Trophoblast cell (in vitro differentiated cells and primary cell): ENCODE measurements around the gene PRKCE.

ENCODE experiments used
- DNase-seq, 2 donors: peaks; one replicate each; pipeline ENCODE4 v3.0.0-alpha.2; 2016
- H2AFZ ChIP-seq: 2 replicates; pipeline ENCODE4 v1.6.1; 2013; ENCODE audit warnings: low read length, moderate library complexity, mild to moderate bottlenecking; ENCODE audit not compliant: insufficient read depth, poor library complexity
- H2AK5ac ChIP-seq: 2 replicates; pipeline ENCODE4 v1.6.1; 2013; ENCODE audit warnings: mild to moderate bottlenecking, low read length
- H2BK120ac ChIP-seq: 2 replicates; pipeline ENCODE4 v1.6.1; 2013; ENCODE audit warnings: low read length, mild to moderate bottlenecking, moderate library complexity; ENCODE audit not compliant: insufficient read depth, poor library complexity
- H2BK12ac ChIP-seq: 2 replicates; pipeline ENCODE4 v1.6.1; 2013; ENCODE audit warnings: mild to moderate bottlenecking, low read length, moderate library complexity
- H2BK5ac ChIP-seq: 2 replicates; pipeline ENCODE4 v1.6.1; 2013; ENCODE audit warnings: low read length, low read depth, moderate library complexity, mild to moderate bottlenecking; ENCODE audit not compliant: poor library complexity
- H3K14ac ChIP-seq: 2 replicates; pipeline ENCODE4 v1.6.1; 2013; ENCODE audit warnings: mild to moderate bottlenecking, low read length
- H3K18ac ChIP-seq: 2 replicates; pipeline ENCODE4 v1.6.1; 2013; ENCODE audit warnings: mild to moderate bottlenecking, low read length
- H3K23ac ChIP-seq: 2 replicates; pipeline ENCODE4 v1.6.1; 2013; ENCODE audit warnings: low read length
- H3K27ac ChIP-seq: 2 replicates; pipeline ENCODE4 v1.5.1; 2013; ENCODE audit warnings: low read depth, mild to moderate bottlenecking, inconsistent platforms, low read length, moderate library complexity
- H3K27me3 ChIP-seq: 2 replicates; pipeline ENCODE4 v1.6.1; 2013; ENCODE audit warnings: inconsistent platforms, mild to moderate bottlenecking, low read length, moderate library complexity; ENCODE audit not compliant: insufficient read depth
- H3K36me3 ChIP-seq, 2 experiments: 1 replicate in 1 of 2; 2 replicates in 1 of 2; pipeline ENCODE4 v1.6.1; 2013; ENCODE audit warnings: low read length in 2 of 2, mild to moderate bottlenecking in 2 of 2, moderate library complexity in 1 of 2; ENCODE audit not compliant: insufficient read depth in 2 of 2, control insufficient read depth in 1 of 2
- H3K4ac ChIP-seq: 2 replicates; pipeline ENCODE4 v1.6.1; 2013; ENCODE audit warnings: low read depth, mild to moderate bottlenecking, low read length, moderate library complexity
- H3K4me1 ChIP-seq, 2 experiments: 1 replicate in 1 of 2; 2 replicates in 1 of 2; pipeline ENCODE4 v1.6.1; 2013; ENCODE audit warnings: low read length in 2 of 2, mild to moderate bottlenecking in 2 of 2, moderate library complexity in 1 of 2; ENCODE audit not compliant: insufficient read depth in 2 of 2, control insufficient read depth in 1 of 2
- H3K4me2 ChIP-seq: 2 replicates; pipeline ENCODE4 v1.6.1; 2013; ENCODE audit warnings: inconsistent platforms, mild to moderate bottlenecking, low read length, moderate library complexity
- H3K4me3 ChIP-seq: 2 replicates; pipeline ENCODE4 v1.5.1; 2013; ENCODE audit warnings: mild to moderate bottlenecking, low read depth, low read length, inconsistent platforms
- H3K79me1 ChIP-seq: one replicate; pipeline ENCODE4 v1.6.1; 2013; ENCODE audit warnings: low read length
- H3K79me2 ChIP-seq: 2 replicates; pipeline ENCODE4 v1.6.1; 2013; ENCODE audit warnings: low read length, mild to moderate bottlenecking; ENCODE audit not compliant: control insufficient read depth, insufficient read depth, poor library complexity
- H3K9ac ChIP-seq: 2 replicates; pipeline ENCODE4 v1.6.1; 2013; ENCODE audit warnings: mild to moderate bottlenecking, low read length
- H3K9me3 ChIP-seq: 2 replicates; pipeline ENCODE4 v1.6.1; 2013; ENCODE audit warnings: low read depth, mild to moderate bottlenecking, control low read depth, inconsistent platforms, low read length; ENCODE audit not compliant: insufficient read depth
- H4K12ac ChIP-seq: 2 replicates; pipeline ENCODE4 v1.6.1; 2013; ENCODE audit warnings: low read depth, mild to moderate bottlenecking, low read length, moderate library complexity
- H4K8ac ChIP-seq: 2 replicates; pipeline ENCODE4 v1.6.1; 2013; ENCODE audit warnings: low read depth, mild to moderate bottlenecking, low read length, moderate library complexity
- H4K91ac ChIP-seq: one replicate; pipeline ENCODE4 v1.6.1; 2013; ENCODE audit warnings: low read depth, mild to moderate bottlenecking, low read length, moderate library complexity
- WGBS: extraction: QIAGEN DNeasy Blood & Tissue Kit; methylation state at CpG from one replicate; pipeline ENCODE4 v1.1.7; 2013; ENCODE audit warnings: missing lambda C conversion rate; ENCODE audit not compliant: insufficient read length, insufficient coverage; ENCODE audit errors: extremely low coverage; 5-methylcytosine and 5-hydroxymethylcytosine counted together

PRKCE gene

DNA sequence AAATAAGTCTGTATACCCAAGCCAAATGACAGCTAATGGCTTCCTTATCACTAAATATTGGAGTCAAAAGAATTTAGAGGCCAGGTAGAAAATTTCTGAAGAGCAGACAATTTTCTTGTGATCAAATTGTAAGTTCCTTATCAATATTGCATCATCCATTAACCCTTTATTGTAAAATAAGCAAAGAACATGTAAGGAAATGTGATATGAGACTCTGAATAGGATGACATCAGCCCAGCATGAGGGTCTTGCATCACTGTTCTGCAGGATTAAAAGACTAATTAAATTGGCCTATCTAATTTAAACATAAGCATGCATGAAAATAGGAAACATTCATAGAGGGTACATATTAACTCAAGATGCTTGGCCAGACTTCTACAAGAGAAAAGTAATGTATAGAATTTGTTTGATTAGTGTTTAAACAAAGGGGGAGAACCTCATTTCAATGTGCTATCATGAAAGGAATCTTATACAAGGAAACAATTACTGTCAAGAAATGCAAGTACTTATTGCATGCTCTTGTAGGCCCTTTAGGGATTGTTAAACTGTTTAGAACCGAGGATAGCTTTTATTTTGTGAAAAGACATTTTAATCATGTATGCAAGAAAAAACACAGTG lies 302.9 kb downstream of the PRKCE start:
- no peaks in the 10 kb centered on the region for H3K9me3 ChIP-seq
- no CpG with 5 or more reads among the region's 1 CpG for WGBS

GRCh38 chr2:45957533-45958227 lies 306.2 kb downstream of the PRKCE start:
- H3K36me3 ChIP-seq: no peaks in the 10 kb centered on the region
- WGBS: no CpG with 5 or more reads among the region's 4 CpGs
- H3K9me3 ChIP-seq: no peaks in the 10 kb centered on the region
- H3K14ac ChIP-seq: no peak overlapping the region
- H2AK5ac ChIP-seq: no peak overlapping the region
- H3K27me3 ChIP-seq: no peaks in the 10 kb centered on the region
- no peak overlapping the region for H3K27ac ChIP-seq
- H4K8ac ChIP-seq: no peak overlapping the region
- H3K23ac ChIP-seq: no peak overlapping the region
- H3K4me3 ChIP-seq: no peak overlapping the region
- no peak overlapping the region for H2BK120ac ChIP-seq
- H4K12ac ChIP-seq: no peak overlapping the region
- H2AFZ ChIP-seq: no peak overlapping the region
- H4K91ac ChIP-seq: no peak overlapping the region
- no peak overlapping the region for H3K4me2 ChIP-seq
- no peak overlapping the region for H2BK5ac ChIP-seq
- H3K4me1 ChIP-seq: no peaks in the 10 kb centered on the region
- DNase-seq: no peak
- no peak overlapping the region for H3K4ac ChIP-seq
- H3K79me1 ChIP-seq: no peaks in the 10 kb centered on the region
- H3K79me2 ChIP-seq: no peaks in the 10 kb centered on the region
- H3K18ac ChIP-seq: no peak overlapping the region
- no peak overlapping the region for H3K9ac ChIP-seq
- no peak overlapping the region for H2BK12ac ChIP-seq

More for the DNA sequence above, 302.9 kb downstream of the PRKCE start:
- H2AFZ ChIP-seq: no peak overlapping the region
- no peaks in the 10 kb centered on the region for H3K79me2 ChIP-seq
- H3K4me1 ChIP-seq: no peaks in the 10 kb centered on the region
- H3K79me1 ChIP-seq: no peaks in the 10 kb centered on the region
- no peak overlapping the region for H2BK12ac ChIP-seq
- no peaks in the 10 kb centered on the region for H3K27me3 ChIP-seq
- H3K18ac ChIP-seq: no peak overlapping the region
- H3K23ac ChIP-seq: no peak overlapping the region
- H2AK5ac ChIP-seq: no peak overlapping the region
- H3K36me3 ChIP-seq: no peaks in the 10 kb centered on the region
- no peak overlapping the region for H3K4me2 ChIP-seq
- no peak overlapping the region for H4K8ac ChIP-seq
- H2BK120ac ChIP-seq: no peak overlapping the region
- no peak overlapping the region for H4K12ac ChIP-seq
- H3K9ac ChIP-seq: no peak overlapping the region
- no peak overlapping the region for H2BK5ac ChIP-seq
- no peak overlapping the region for H3K27ac ChIP-seq
- no peak for DNase-seq
- H3K14ac ChIP-seq: no peak overlapping the region
- H3K4me3 ChIP-seq: no peak overlapping the region
- no peak overlapping the region for H4K91ac ChIP-seq
- H3K4ac ChIP-seq: no peak overlapping the region

GRCh38 chr2:45960057-45960863 lies 308.8 kb downstream of the PRKCE start:
- Histone ChIP-seq H3K27me3 (no peaks in the 10 kb centered on the region), H3K36me3 (no peaks in the 10 kb centered on the region), H2BK120ac (no peak overlapping the region), H3K4me2 (no peak overlapping the region), H3K4me3 (no peak overlapping the region), H3K9me3 (no peaks in the 10 kb centered on the region), H3K27ac (no peak overlapping the region), H3K79me2 (no peaks in the 10 kb centered on the region), H3K14ac (no peak overlapping the region), H3K18ac (no peak overlapping the region), H2AFZ (no peak overlapping the region), H3K4ac (no peak overlapping the region), H4K12ac (no peak overlapping the region), H2BK5ac (no peak overlapping the region), H3K23ac (no peak overlapping the region), H2BK12ac (no peak overlapping the region), H4K8ac (no peak overlapping the region), H3K79me1 (no peaks in the 10 kb centered on the region), H2AK5ac (no peak overlapping the region), H3K4me1 (no peaks in the 10 kb centered on the region), H4K91ac (no peak overlapping the region), H3K9ac (no peak overlapping the region)
- no peak for DNase-seq
- WGBS: no CpG with 5 or more reads among the region's 8 CpGs

- Histone ChIP-seq H3K79me1 (no peaks in the 10 kb centered on the region), H2BK12ac (no peak overlapping the region), H3K79me2 (no peaks in the 10 kb centered on the region), H3K4ac (no peak overlapping the region), H3K4me1 (no peaks in the 10 kb centered on the region), H4K8ac (no peak overlapping the region), H4K91ac (no peak overlapping the region), H3K18ac (no peak overlapping the region), H2AK5ac (no peak overlapping the region), H3K27ac (no peak overlapping the region), H3K14ac (no peak overlapping the region), H3K23ac (no peak overlapping the region), H3K9ac (no peak overlapping the region), H3K4me2 (no peak overlapping the region), H3K9me3 (no peaks in the 10 kb centered on the region), H3K27me3 (no peaks in the 10 kb centered on the region), H3K36me3 (no peaks in the 10 kb centered on the region), H3K4me3 (no peak overlapping the region), H2BK5ac (no peak overlapping the region), H4K12ac (no peak overlapping the region), H2AFZ (no peak overlapping the region), H2BK120ac (no peak overlapping the region)
- DNase-seq: no peak
- no CpG with 5 or more reads among the region's 7 CpGs for WGBS
These were observed 310.9 kb downstream of the PRKCE start for GRCh38 chr2:45962177-45962921.
